H9 (cell line): Measurements from ENCODE around the gene ACER3. TPM values are rescaled to one million over a fixed set of nuclear protein-coding genes. Genes with fewer than 3 reads are reported as not detected.

Experiments used
- DNase-seq: peaks from one replicate; pipeline ENCODE4 v3.0.0-alpha.2; 2017
- H2AFZ ChIP-seq: one replicate; pipeline ENCODE4 v1.6.1; 2013; ENCODE audit warnings: mild to moderate bottlenecking, low read length, control low read depth, moderate library complexity
- H2AK5ac ChIP-seq: 2 replicates; pipeline ENCODE4 v1.6.1; 2013; ENCODE audit warnings: low read length, control low read depth, mixed read lengths; ENCODE audit not compliant: insufficient read length
- H2BK120ac ChIP-seq: one replicate; pipeline ENCODE4 v1.6.1; 2013; ENCODE audit warnings: low read depth, mild to moderate bottlenecking, low read length, control low read depth, inconsistent platforms; ENCODE audit not compliant: poor library complexity, severe bottlenecking
- H2BK12ac ChIP-seq: 2 replicates; pipeline ENCODE4 v1.6.1; 2013; ENCODE audit warnings: low read length, control low read depth, mixed read lengths, low read depth; ENCODE audit not compliant: insufficient read length
- H2BK15ac ChIP-seq: 2 replicates; pipeline ENCODE4 v1.6.1; 2013; ENCODE audit warnings: low read depth, low read length, control low read depth
- H2BK20ac ChIP-seq: one replicate; pipeline ENCODE4 v1.6.1; 2013; ENCODE audit warnings: low read depth, mild to moderate bottlenecking, low read length, control low read depth, inconsistent platforms; ENCODE audit not compliant: poor library complexity, severe bottlenecking
- H2BK5ac ChIP-seq: 2 replicates; pipeline ENCODE4 v1.6.1; 2013; ENCODE audit warnings: low read length, control low read depth, mixed read lengths; ENCODE audit not compliant: insufficient read length
- H3K14ac ChIP-seq: 2 replicates; pipeline ENCODE4 v1.6.1; 2013; ENCODE audit warnings: low read length, control low read depth; ENCODE audit not compliant: insufficient read depth
- H3K18ac ChIP-seq: 2 replicates; pipeline ENCODE4 v1.6.1; 2013; ENCODE audit warnings: low read depth, mild to moderate bottlenecking, mixed read lengths, low read length, control low read depth; ENCODE audit not compliant: insufficient read length
- H3K23ac ChIP-seq: 2 replicates; pipeline ENCODE4 v1.6.1; 2013; ENCODE audit warnings: low read length, control low read depth, mixed read lengths, low read depth; ENCODE audit not compliant: insufficient read length
- H3K23me2 ChIP-seq: 2 replicates; pipeline ENCODE4 v1.6.1; 2013; ENCODE audit warnings: low read depth, mild to moderate bottlenecking, mixed read lengths, low read length, control low read depth; ENCODE audit not compliant: insufficient read length, poor library complexity, severe bottlenecking
- H3K27ac ChIP-seq: 2 replicates; pipeline ENCODE4 v1.5.1; 2013; ENCODE audit warnings: low read length, control low read depth, mixed read lengths, low read depth; ENCODE audit not compliant: insufficient read length
- H3K27me3 ChIP-seq: 2 replicates; pipeline ENCODE4 v1.6.1; 2013; ENCODE audit warnings: low read length, control low read depth, inconsistent platforms; ENCODE audit not compliant: insufficient read depth
- H3K4ac ChIP-seq: 2 replicates; pipeline ENCODE4 v1.6.1; 2013; ENCODE audit warnings: low read depth, mild to moderate bottlenecking, control low read depth, inconsistent platforms, low read length, moderate library complexity
- H3K4me1 ChIP-seq: 2 replicates; pipeline ENCODE4 v1.6.1; 2013; ENCODE audit warnings: low read length, control low read depth, inconsistent platforms; ENCODE audit not compliant: insufficient read depth
- H3K4me2 ChIP-seq: 2 replicates; pipeline ENCODE4 v1.6.1; 2013; ENCODE audit warnings: low read length, control low read depth, mixed read lengths; ENCODE audit not compliant: insufficient read length, insufficient read depth
- H3K56ac ChIP-seq: 2 replicates; pipeline ENCODE4 v1.6.1; 2013; ENCODE audit warnings: low read depth, mild to moderate bottlenecking, mixed read lengths, low read length, control low read depth; ENCODE audit not compliant: insufficient read length
- H3K79me1 ChIP-seq: 2 replicates; pipeline ENCODE4 v1.6.1; 2013; ENCODE audit warnings: low read depth, mild to moderate bottlenecking, moderate library complexity, low read length, control low read depth, inconsistent platforms; ENCODE audit not compliant: insufficient read depth, poor library complexity, severe bottlenecking
- H3K79me2 ChIP-seq: 2 replicates; pipeline ENCODE4 v1.6.1; 2013; ENCODE audit warnings: low read length, control low read depth, inconsistent platforms; ENCODE audit not compliant: insufficient read depth
- H3K9ac ChIP-seq: 2 replicates; pipeline ENCODE4 v1.6.1; 2013; ENCODE audit warnings: low read length, control low read depth, mixed read lengths; ENCODE audit not compliant: insufficient read length; ENCODE audit errors: extremely low read depth
- H3K9me3 ChIP-seq: one replicate; pipeline ENCODE4 v1.6.1; 2013; ENCODE audit warnings: low read depth, low read length, inconsistent platforms; ENCODE audit not compliant: control insufficient read depth
- H3T11ph ChIP-seq: one replicate; pipeline ENCODE4 v1.6.1; 2013; ENCODE audit warnings: mild to moderate bottlenecking, low read length, control low read depth, inconsistent platforms
- H4K20me1 ChIP-seq: one replicate; pipeline ENCODE4 v1.6.1; 2013; ENCODE audit not compliant: control insufficient read depth, insufficient read length, insufficient read depth
- H4K5ac ChIP-seq: 2 replicates; pipeline ENCODE4 v1.6.1; 2013; ENCODE audit warnings: low read depth, mild to moderate bottlenecking, mixed read lengths, low read length, control low read depth; ENCODE audit not compliant: insufficient read length
- H4K8ac ChIP-seq: replicated peaks from 2 replicates; pipeline ENCODE4 v1.6.1; 2013; ENCODE audit warnings: low read length, control low read depth, mixed read lengths, low read depth; ENCODE audit not compliant: insufficient read length
- H4K91ac ChIP-seq: 2 replicates; pipeline ENCODE4 v1.6.1; 2013; ENCODE audit warnings: low read depth, mild to moderate bottlenecking, moderate library complexity, mixed read lengths, low read length, control low read depth; ENCODE audit not compliant: insufficient read length
- H3K27ac Mint-ChIP-seq, 3 experiments: 2 replicates in 2 of 3; 3 replicates in 1 of 3; pipeline ENCODE4 v1.8.0; 2020 to 2021; ENCODE audit warnings: mixed read lengths in 3 of 3, mild to moderate bottlenecking in 1 of 3, moderate library complexity in 1 of 3
- H3K27me3 Mint-ChIP-seq: 2 replicates; pipeline ENCODE4 v1.8.0; 2021; ENCODE audit warnings: low read depth, mild to moderate bottlenecking, moderate library complexity, mixed read lengths
- H3K36me3 Mint-ChIP-seq, 3 experiments: 2 replicates in 2 of 3; 3 replicates in 1 of 3; pipeline ENCODE4 v1.8.0; 2020 to 2021; ENCODE audit warnings: low read depth in 3 of 3, mixed read lengths in 3 of 3; ENCODE audit not compliant: insufficient read depth in 1 of 3
- H3K4me1 Mint-ChIP-seq, 2 experiments: 2 replicates each; pipeline ENCODE4 v1.8.0; 2020; ENCODE audit warnings: mixed read lengths in 2 of 2
- H3K4me3 Mint-ChIP-seq, 2 experiments: 2 replicates in 1 of 2; 3 replicates in 1 of 2; pipeline ENCODE4 v1.8.0; 2020 to 2021; ENCODE audit warnings: mild to moderate bottlenecking in 2 of 2, mixed read lengths in 2 of 2, moderate library complexity in 1 of 2
- H3K9me3 Mint-ChIP-seq, 2 experiments: 2 replicates in 1 of 2; 3 replicates in 1 of 2; pipeline ENCODE4 v1.8.0; 2020; ENCODE audit warnings: mild to moderate bottlenecking in 2 of 2, mixed read lengths in 2 of 2, moderate library complexity in 1 of 2
- whole genome bisulfite sequencing: extraction: QIAGEN DNeasy Blood & Tissue Kit; methylation state at CpG from one replicate; pipeline ENCODE4 v1.1.7; 2013; ENCODE audit warnings: missing lambda C conversion rate, low lambda C conversion rate, mixed read lengths; ENCODE audit not compliant: insufficient read length; ENCODE audit errors: extremely low coverage; 5-methylcytosine and 5-hydroxymethylcytosine counted together
- total RNA-seq: library from RNA; stranded (reverse); gene quantifications from 2 replicates; pipeline ENCODE4 v1.2.1, GENCODE V29; 2021
- TF ChIP-seq, protein P1 (sequence below): fragments of 200-600 bp; sonication (generic); conservative IDR thresholded peaks from 3 replicates; pipeline ENCODE4 v1.8.0; 2021; ENCODE audit warnings: antibody characterized with exemption, mild to moderate bottlenecking

Gene ACER3
- total RNA-seq, 1 experiment from 2014 or later, result 14.7 TPM

- peaks cover 18 to 23% of the 10 kb centered on the region in 2 experiments for H3K4me1 Mint-ChIP-seq
- no peak overlapping the region for H3K18ac ChIP-seq
- no peak overlapping the region for H2BK20ac ChIP-seq
- WGBS, result no CpG with 5 or more reads among the region's 6 CpGs
- H2AK5ac ChIP-seq, result no peak overlapping the region
- no peak overlapping the region for H3K4me3 Mint-ChIP-seq
- no peak overlapping the region for H4K5ac ChIP-seq
- no peak overlapping the region for H2BK120ac ChIP-seq
- no peak overlapping the region for H2BK12ac ChIP-seq
- no peaks in the 10 kb centered on the region for H4K20me1 ChIP-seq
- no peak overlapping the region for H2BK5ac ChIP-seq
- peaks cover 11 to 12% of the 10 kb centered on the region in 2 experiments; a peak in 4 of 5 replicates for H3K9me3 Mint-ChIP-seq
- no peaks in the 10 kb centered on the region for H3K79me2 ChIP-seq
- DNase-seq, result no peak
- no peak overlapping the region for H3K56ac ChIP-seq
- H2AFZ ChIP-seq, result no peak overlapping the region
- H3K27ac ChIP-seq, result no peak overlapping the region
- no peaks in the 10 kb centered on the region for H3K9me3 ChIP-seq
- no peaks in the 10 kb centered on the region; a peak in 1 of 7 replicates for H3K36me3 Mint-ChIP-seq
- no peak overlapping the region for H3K4ac ChIP-seq
- no peak overlapping the region for H3K4me2 ChIP-seq
- H4K91ac ChIP-seq, result no peak overlapping the region
- H3K14ac ChIP-seq, result no peak overlapping the region
- no peak overlapping the region for H3K23ac ChIP-seq
- H4K8ac ChIP-seq, result no peak overlapping the region
- peaks cover 14% of the 10 kb centered on the region for H3K27me3 Mint-ChIP-seq
- TF ChIP-seq, protein P1, sequence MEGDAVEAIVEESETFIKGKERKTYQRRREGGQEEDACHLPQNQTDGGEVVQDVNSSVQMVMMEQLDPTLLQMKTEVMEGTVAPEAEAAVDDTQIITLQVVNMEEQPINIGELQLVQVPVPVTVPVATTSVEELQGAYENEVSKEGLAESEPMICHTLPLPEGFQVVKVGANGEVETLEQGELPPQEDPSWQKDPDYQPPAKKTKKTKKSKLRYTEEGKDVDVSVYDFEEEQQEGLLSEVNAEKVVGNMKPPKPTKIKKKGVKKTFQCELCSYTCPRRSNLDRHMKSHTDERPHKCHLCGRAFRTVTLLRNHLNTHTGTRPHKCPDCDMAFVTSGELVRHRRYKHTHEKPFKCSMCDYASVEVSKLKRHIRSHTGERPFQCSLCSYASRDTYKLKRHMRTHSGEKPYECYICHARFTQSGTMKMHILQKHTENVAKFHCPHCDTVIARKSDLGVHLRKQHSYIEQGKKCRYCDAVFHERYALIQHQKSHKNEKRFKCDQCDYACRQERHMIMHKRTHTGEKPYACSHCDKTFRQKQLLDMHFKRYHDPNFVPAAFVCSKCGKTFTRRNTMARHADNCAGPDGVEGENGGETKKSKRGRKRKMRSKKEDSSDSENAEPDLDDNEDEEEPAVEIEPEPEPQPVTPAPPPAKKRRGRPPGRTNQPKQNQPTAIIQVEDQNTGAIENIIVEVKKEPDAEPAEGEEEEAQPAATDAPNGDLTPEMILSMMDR, result no peak
- H3K23me2 ChIP-seq, result no peaks in the 10 kb centered on the region
- H3K27ac Mint-ChIP-seq, result peak overlapping the region; percentile 47 to 93 (median 68); a peak in 2 of 7 replicates
- H3K79me1 ChIP-seq, result no peaks in the 10 kb centered on the region
- no peaks in the 10 kb centered on the region for H3K4me1 ChIP-seq
- no peak overlapping the region for H3T11ph ChIP-seq
- no peak overlapping the region for H2BK15ac ChIP-seq
- peaks cover 2% of the 10 kb centered on the region; the same call in 1 of the 2 replicates for H3K27me3 ChIP-seq
- H3K9ac ChIP-seq, result no peak overlapping the region
Observed at GRCh38 chr11:77049026-77049425, 188.3 kb downstream of the ACER3 start.
